Activated CD4-positive, alpha-beta T cell treated with anti-CD3 and anti-CD28 coated beads, Interleukin-2, amount 50 U/mL, for 4 hours (primary cell): ENCODE results near the gene OR6N2.

Experiments used
- DNase-seq, 2 experiments: peaks; one replicate each; pipeline ENCODE4 v3.0.0-alpha.2; 2020

Gene OR6N2

GRCh38 chr1:158752155-158752712 lies 28.8 kb downstream of the OR6N2 start:
- DNase-seq: no peak

GRCh38 chr1:158735848-158736247 lies 45.2 kb downstream of the OR6N2 start:
- DNase-seq: no peak

GRCh38 chr1:158732524-158732923 lies 48.5 kb downstream of the OR6N2 start:
- DNase-seq: no peak

- no peak for DNase-seq
Observed at GRCh38 chr1:158731707-158732106, 49.3 kb downstream of the OR6N2 start.

GRCh38 chr1:158730453-158730852 lies 50.6 kb downstream of the OR6N2 start:
- no peak for DNase-seq

- DNase-seq: no peak
Observed at GRCh38 chr1:158728510-158729225, 52.3 kb downstream of the OR6N2 start.

- DNase-seq: no peak
Observed at GRCh38 chr1:158724442-158724841, 56.6 kb downstream of the OR6N2 start.
